Uterus (tissue), 2 donors: ENCODE measurements around the gene RIMBP3B.
"Not testable (repeated sequence)": the region's sequence is repeated elsewhere in the genome, so short reads cannot be mapped to it uniquely, and the experiment has no call there.

Experiments used
- POLR2A ChIP-seq, 2 donors: fragments of 450-650 bp; IDR thresholded peaks; one replicate each; pipeline ENCODE4 v1.6.1; 2016; ENCODE audit warnings: antibody characterized with exemption in 2 of 2, mild to moderate bottlenecking in 1 of 2, moderate library complexity in 1 of 2
- TF ChIP-seq, protein P1 (sequence below), 4 experiments: fragments of 200-600 bp in 2 of 4; fragments of 450-650 bp in 2 of 4; sonication (generic) in 2 of 4; IDR thresholded peaks; one replicate each; pipeline ENCODE4 v1.5.1; 2016 to 2019; ENCODE audit warnings: antibody characterized with exemption in 4 of 4, mild to moderate bottlenecking in 2 of 4, moderate library complexity in 1 of 4

DNA sequence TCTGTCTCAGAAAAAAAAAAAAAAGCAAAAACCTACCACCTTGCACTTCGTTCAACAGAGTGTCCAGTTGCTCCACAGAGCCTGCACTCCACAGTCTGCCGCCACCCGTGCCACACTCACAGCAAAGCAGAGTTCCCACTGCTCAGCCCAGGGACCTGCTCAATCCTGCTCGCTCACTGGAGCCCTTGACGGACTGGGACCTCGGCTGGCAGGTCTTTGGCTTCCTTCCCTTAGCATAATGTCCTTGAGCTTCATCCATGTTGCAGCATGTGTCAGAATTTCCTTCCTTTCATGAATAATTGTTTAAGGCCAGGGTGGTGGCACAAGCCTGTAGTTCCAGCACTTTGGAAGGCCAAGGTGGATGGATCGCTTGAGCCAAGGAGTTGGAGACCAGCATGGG is 11.1 kb downstream of the RIMBP3B start:
- not testable (repeated sequence) for TF ChIP-seq POLR2A (IDR thresholded peaks at IDR 0.05)
- TF ChIP-seq, protein P1, sequence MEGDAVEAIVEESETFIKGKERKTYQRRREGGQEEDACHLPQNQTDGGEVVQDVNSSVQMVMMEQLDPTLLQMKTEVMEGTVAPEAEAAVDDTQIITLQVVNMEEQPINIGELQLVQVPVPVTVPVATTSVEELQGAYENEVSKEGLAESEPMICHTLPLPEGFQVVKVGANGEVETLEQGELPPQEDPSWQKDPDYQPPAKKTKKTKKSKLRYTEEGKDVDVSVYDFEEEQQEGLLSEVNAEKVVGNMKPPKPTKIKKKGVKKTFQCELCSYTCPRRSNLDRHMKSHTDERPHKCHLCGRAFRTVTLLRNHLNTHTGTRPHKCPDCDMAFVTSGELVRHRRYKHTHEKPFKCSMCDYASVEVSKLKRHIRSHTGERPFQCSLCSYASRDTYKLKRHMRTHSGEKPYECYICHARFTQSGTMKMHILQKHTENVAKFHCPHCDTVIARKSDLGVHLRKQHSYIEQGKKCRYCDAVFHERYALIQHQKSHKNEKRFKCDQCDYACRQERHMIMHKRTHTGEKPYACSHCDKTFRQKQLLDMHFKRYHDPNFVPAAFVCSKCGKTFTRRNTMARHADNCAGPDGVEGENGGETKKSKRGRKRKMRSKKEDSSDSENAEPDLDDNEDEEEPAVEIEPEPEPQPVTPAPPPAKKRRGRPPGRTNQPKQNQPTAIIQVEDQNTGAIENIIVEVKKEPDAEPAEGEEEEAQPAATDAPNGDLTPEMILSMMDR (IDR thresholded peaks at IDR 0.05), result not testable (repeated sequence)
